H1 (cell line): ENCODE data around the gene ADAMTS20. TPM values are rescaled to one million over a fixed set of nuclear protein-coding genes. Genes with fewer than 3 reads are reported as not detected.

Experiments
- CTCF ChIA-PET: fragments of 300-600 bp; sonication (Branson Sonifier 250); formaldehyde crosslinking; loops from one replicate; lab custom pipeline; 2021; ENCODE audit not compliant: partially characterized antibody; lab: Charles Lee
- POLR2A ChIA-PET: fragments of 300-600 bp; sonication (Branson Sonifier 250); formaldehyde crosslinking; loops from one replicate; lab custom pipeline; 2021; ENCODE audit warnings: inconsistent platforms; ENCODE audit not compliant: partially characterized antibody; lab: Charles Lee
- DNase-seq, 2 experiments: peaks; one replicate each; pipeline versions ENCODE4 v3.0.0 to v3.0.0-alpha.2; 2010 to 2022; ENCODE audit warnings: low spot score in 2 of 2, low read depth in 1 of 2, mixed read lengths in 1 of 2
- FAIRE-seq: peaks from 2 replicates; lab custom pipeline; 2011; peaks lifted over from hg19 to GRCh38; lab: Jason Lieb, UNC
- H2AFZ ChIP-seq: 2 replicates; pipeline ENCODE4 v1.8.1; 2012; ENCODE audit warnings: low read length, inconsistent platforms
- H2AK5ac ChIP-seq: 2 replicates; pipeline ENCODE4 v1.6.1; 2013; ENCODE audit warnings: low read depth, low read length
- H2BK120ac ChIP-seq: replicated peaks from 2 replicates; pipeline ENCODE3; 2013; ENCODE audit warnings: low read depth, low read length, inconsistent platforms
- H2BK12ac ChIP-seq: 2 replicates; pipeline ENCODE4 v1.6.1; 2013; ENCODE audit warnings: low read depth, low read length
- H2BK15ac ChIP-seq: 2 replicates; pipeline ENCODE4 v1.6.1; 2013; ENCODE audit warnings: low read length
- H2BK20ac ChIP-seq: 2 replicates; pipeline ENCODE4 v1.6.1; 2013; ENCODE audit warnings: low read length
- H2BK5ac ChIP-seq: 2 replicates; pipeline ENCODE4 v1.6.1; 2013; ENCODE audit warnings: low read depth, low read length
- H3K14ac ChIP-seq: 2 replicates; pipeline ENCODE4 v1.6.1; 2013; ENCODE audit warnings: inconsistent platforms; ENCODE audit not compliant: insufficient read length
- H3K18ac ChIP-seq: 2 replicates; pipeline ENCODE4 v1.6.1; 2013; ENCODE audit warnings: low read length; ENCODE audit errors: extremely low read depth
- H3K23ac ChIP-seq: 2 replicates; pipeline ENCODE4 v1.6.1; 2013; ENCODE audit warnings: inconsistent platforms; ENCODE audit not compliant: insufficient read length
- H3K23me2 ChIP-seq: 2 replicates; pipeline ENCODE4 v1.6.1; 2013; ENCODE audit warnings: low read depth, low read length
- H3K27ac ChIP-seq: 2 replicates; pipeline ENCODE4 v1.6.1; 2011; ENCODE audit warnings: low read depth, low read length, inconsistent platforms
- H3K27me3 ChIP-seq, 4 experiments: replicated peaks in 1 of 4; 1 replicate in 1 of 4; 2 replicates in 3 of 4; pipeline versions ENCODE4 v1.6.1 to v1.8.1; 2011 to 2013; ENCODE audit warnings: low read length in 3 of 4, mild to moderate bottlenecking in 3 of 4, inconsistent platforms in 2 of 4, mixed read lengths in 2 of 4, moderate library complexity in 1 of 4; ENCODE audit not compliant: control insufficient read depth in 3 of 4, insufficient read depth in 3 of 4; ENCODE audit errors: extremely low read depth in 1 of 4
- H3K36me3 ChIP-seq, 4 experiments: 2 replicates each; pipeline versions ENCODE4 v1.6.1 to v1.8.1; 2011 to 2013; ENCODE audit warnings: mild to moderate bottlenecking in 4 of 4, low read length in 3 of 4, moderate library complexity in 2 of 4, control low read depth in 1 of 4, inconsistent platforms in 1 of 4; ENCODE audit not compliant: insufficient read depth in 4 of 4, control insufficient read depth in 2 of 4
- H3K4ac ChIP-seq: replicated peaks from 2 replicates; pipeline ENCODE3; 2013; ENCODE audit warnings: low read length, low read depth, mixed read lengths, inconsistent platforms; ENCODE audit not compliant: insufficient read length
- H3K4me1 ChIP-seq, 4 experiments: replicated peaks in 1 of 4; 1 replicate in 1 of 4; 2 replicates in 3 of 4; pipeline versions ENCODE4 v1.6.1 to v1.8.1; 2011 to 2013; ENCODE audit warnings: low read length in 3 of 4, inconsistent platforms in 2 of 4, mixed read lengths in 1 of 4; ENCODE audit not compliant: insufficient read depth in 4 of 4, control insufficient read depth in 3 of 4
- H3K4me2 ChIP-seq, 2 experiments: 2 replicates each; pipeline versions ENCODE4 v1.6.1 to v1.8.1; 2011 to 2013; ENCODE audit warnings: low read depth in 2 of 2, low read length in 2 of 2, control low read depth in 1 of 2, inconsistent platforms in 1 of 2, mild to moderate bottlenecking in 1 of 2; ENCODE audit not compliant: insufficient read depth in 1 of 2
- H3K4me3 ChIP-seq, 4 experiments: fragments of 200-600, 300-600 bp in 1 of 4; sonication (generic), shearing (Covaris generic), sonication (Bioruptor Twin) in 1 of 4; 2 replicates each; pipeline versions ENCODE4 v1.5.1 to v1.8.1; 2011 to 2016; ENCODE audit warnings: low read length in 4 of 4, low read depth in 3 of 4, control low read depth in 2 of 4, inconsistent platforms in 2 of 4, mild to moderate bottlenecking in 2 of 4, mixed read lengths in 1 of 4, moderate library complexity in 1 of 4; ENCODE audit not compliant: insufficient read depth in 2 of 4; ENCODE audit errors: extremely low read depth in 1 of 4
- H3K56ac ChIP-seq: replicated peaks from 2 replicates; pipeline ENCODE3; 2013; ENCODE audit warnings: low read depth, mild to moderate bottlenecking, mixed read lengths, low read length, inconsistent platforms; ENCODE audit not compliant: insufficient read length
- H3K79me1 ChIP-seq: 2 replicates; pipeline ENCODE4 v1.6.1; 2013; ENCODE audit warnings: low read depth, low read length, control low read depth
- H3K79me2 ChIP-seq, 2 experiments: 2 replicates each; pipeline versions ENCODE4 v1.6.1 to v1.8.1; 2012 to 2013; ENCODE audit warnings: low read length in 2 of 2, mild to moderate bottlenecking in 2 of 2, inconsistent platforms in 1 of 2; ENCODE audit not compliant: insufficient read depth in 2 of 2, control insufficient read depth in 1 of 2
- H3K9ac ChIP-seq, 4 experiments: replicated peaks in 1 of 4; 1 replicate in 1 of 4; 2 replicates in 3 of 4; pipeline versions ENCODE4 v1.6.1 to v1.8.1; 2011 to 2013; ENCODE audit warnings: low read depth in 3 of 4, low read length in 3 of 4, control low read depth in 2 of 4, mild to moderate bottlenecking in 2 of 4, moderate library complexity in 2 of 4, inconsistent platforms in 1 of 4; ENCODE audit errors: extremely low read depth in 1 of 4
- H3K9me3 ChIP-seq, 2 experiments: 2 replicates each; pipeline versions ENCODE4 v1.6.1 to v1.8.1; 2012 to 2013; ENCODE audit warnings: mild to moderate bottlenecking in 2 of 2, moderate library complexity in 2 of 2, control low read depth in 1 of 2, inconsistent platforms in 1 of 2, low read depth in 1 of 2, low read length in 1 of 2, mixed read lengths in 1 of 2; ENCODE audit not compliant: insufficient read depth in 2 of 2
- H4K20me1 ChIP-seq, 2 experiments: replicated peaks in 1 of 2; 2 replicates each; pipeline versions ENCODE3 to v1.8.1; 2011 to 2013; ENCODE audit warnings: inconsistent platforms in 2 of 2, low read length in 2 of 2, mild to moderate bottlenecking in 1 of 2; ENCODE audit not compliant: insufficient read depth in 2 of 2, control insufficient read depth in 1 of 2
- H4K5ac ChIP-seq: 2 replicates; pipeline ENCODE4 v1.6.1; 2013; ENCODE audit warnings: low read length, low read depth, mixed read lengths, inconsistent platforms; ENCODE audit not compliant: insufficient read length
- H4K8ac ChIP-seq: 2 replicates; pipeline ENCODE4 v1.8.0; 2013; ENCODE audit warnings: mild to moderate bottlenecking, moderate library complexity, low read length, inconsistent platforms; ENCODE audit not compliant: insufficient read depth; ENCODE audit errors: extremely low read depth
- H4K91ac ChIP-seq: replicated peaks from 2 replicates; pipeline ENCODE3; 2013; ENCODE audit warnings: low read length, mixed read lengths, inconsistent platforms; ENCODE audit not compliant: insufficient read length
- CHD2 ChIP-seq: IDR thresholded peaks from 2 replicates; pipeline ENCODE4 v1.6.1; 2012; ENCODE audit warnings: low read length, improper control_type of control experiment
- GABPA ChIP-seq: IDR thresholded peaks from 2 replicates; pipeline ENCODE4 v1.6.1; 2011; ENCODE audit warnings: mild to moderate bottlenecking, low read length, moderate library complexity, borderline replicate concordance; ENCODE audit not compliant: insufficient read depth
- POU5F1 ChIP-seq: IDR thresholded peaks from 2 replicates; pipeline ENCODE4 v1.6.1; 2011; ENCODE audit warnings: low read depth, mild to moderate bottlenecking, low read length, moderate library complexity
- RXRA ChIP-seq: IDR thresholded peaks from 2 replicates; pipeline ENCODE4 v1.6.1; 2011; ENCODE audit warnings: low read depth, mild to moderate bottlenecking, low read length, moderate library complexity; ENCODE audit not compliant: insufficient read depth
- SIX5 ChIP-seq: IDR thresholded peaks from 2 replicates; pipeline ENCODE4 v1.6.1; 2011; ENCODE audit warnings: mild to moderate bottlenecking, low read depth, low read length
- YY1 ChIP-seq: IDR thresholded peaks from 2 replicates; pipeline ENCODE4 v1.6.1; 2011; ENCODE audit warnings: low read depth, mild to moderate bottlenecking, low read length
- WGBS, 2 experiments: shearing (Covaris generic) in 1 of 2; methylation state at CpG; one replicate each; pipeline versions ENCODE4 v1.1.6 to v1.1.7; 2013 to 2015; ENCODE audit warnings: low lambda C conversion rate in 2 of 2, mixed read lengths in 2 of 2, inconsistent platforms in 1 of 2, low coverage in 1 of 2, missing lambda C conversion rate in 1 of 2; ENCODE audit not compliant: insufficient replicate concordance in 2 of 2, insufficient coverage in 1 of 2, insufficient read length in 1 of 2; ENCODE audit errors: extremely low coverage in 1 of 2, missing lambda C conversion rate in 1 of 2; 5-methylcytosine and 5-hydroxymethylcytosine counted together
- polyA plus RNA-seq, 7 experiments: library from polyadenylated mRNA; depleted of rRNA in 3 of 7; stranded (reverse) in 5 of 7; unstranded in 2 of 7; fragments of >200 nt in 5 of 7; fragments of 200-250 nt in 2 of 7; gene quantifications; 1 replicate in 5 of 7; 2 replicates in 1 of 7; 4 replicates in 1 of 7; pipeline versions ENCODE4 v1.2.1 to v1.2.3, GENCODE V29; 2011 to 2013; ENCODE audit warnings: missing spikeins in 2 of 7, mixed read lengths in 2 of 7
- total RNA-seq: library from RNA; stranded (reverse); fragmentation: NEBNext Ultra II Directional; extraction: Animal tissue kit (Norgen Biotek cat#: 25700); gene quantifications from 2 replicates; pipeline ENCODE4 v1.2.1, GENCODE V29; 2021

Gene ADAMTS20
- total and polyA plus RNA-seq, 2 of the 8 experiments (the other 6 are each of a cell fraction or from before 2014, with no cell fraction given), result 2.9 to 5.1 TPM

DNA sequence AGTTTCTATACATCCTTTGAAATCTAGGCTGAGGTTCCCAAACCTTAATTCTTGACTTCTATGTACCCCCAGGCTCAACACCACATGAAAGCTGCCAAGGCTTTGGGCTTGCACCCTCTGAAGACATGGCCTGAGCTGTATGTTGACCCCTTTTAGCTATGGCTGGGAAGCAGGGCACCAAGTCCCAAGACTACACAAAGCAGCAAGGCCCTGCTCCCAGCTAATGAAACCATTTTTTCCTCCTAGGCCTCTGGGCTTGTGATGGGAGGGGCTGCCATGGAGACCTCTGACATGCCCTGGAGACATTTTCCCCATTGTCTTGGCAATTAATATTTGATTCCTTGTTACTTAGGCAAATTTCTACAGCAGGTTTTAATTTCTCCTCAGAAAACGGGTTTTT lies 207.0 kb downstream of the ADAMTS20 start:
- Histone ChIP-seq H4K5ac (no peak overlapping the region), H3K23me2 (no peaks in the 10 kb centered on the region), H2BK120ac (no peak overlapping the region), H3K4ac (no peak overlapping the region), H3K4me1 (no peaks in the 10 kb centered on the region), H2BK5ac (no peak overlapping the region), H3K4me3 (no peak overlapping the region), H4K91ac (no peak overlapping the region), H2BK12ac (no peak overlapping the region), H3K23ac (no peak overlapping the region), H2BK20ac (no peak overlapping the region), H3K9ac (no peak overlapping the region), H3K56ac (no peak overlapping the region), H3K36me3 (no peaks in the 10 kb centered on the region), H2AK5ac (no peak overlapping the region), H3K27me3 (0 out of 7 replicates have a peak, but pooled peaks cover 0 to 3% (median 0%) of the 10 kb centered on the region in 4 experiments), H3K79me2 (no peaks in the 10 kb centered on the region), H2BK15ac (no peak overlapping the region), H3K14ac (no peak overlapping the region), H4K20me1 (no peaks in the 10 kb centered on the region), H3K9me3 (peaks cover 15 to 17% of the 10 kb centered on the region in 2 experiments), H3K27ac (no peak overlapping the region), H4K8ac (no peak overlapping the region), H3K18ac (no peak overlapping the region), H3K79me1 (no peaks in the 10 kb centered on the region), H3K4me2 (no peak overlapping the region), H2AFZ (no peak overlapping the region)
- POLR2A ChIA-PET, result no interaction called here
- DNase-seq (no peak), FAIRE-seq (no peak)
- 37% methylated on average over 1 of the region's 1 CpG; no CpG with 5 or more reads in 1 of the 2 experiments for WGBS, 2 experiments
- CTCF ChIA-PET, result no interaction called here
- TF ChIP-seq YY1, result no peak
- no peak for TF ChIP-seq GABPA
- no peak for TF ChIP-seq CHD2
- TF ChIP-seq RXRA, result no peak
- no peak for TF ChIP-seq POU5F1
- no peak for TF ChIP-seq SIX5
